Activated CD4-positive, alpha-beta memory T cell treated with anti-CD3 and anti-CD28 coated beads for 36 hours (primary cell): ENCODE results near the gene KLF16. TPM values are rescaled to one million over a fixed set of nuclear protein-coding genes. Genes with fewer than 3 reads are reported as not detected.

Experiments used
- CTCF ChIA-PET: fragments of 350-600 bp; sonication (Branson Sonifier 250); formaldehyde crosslinking; loops from one replicate; lab custom pipeline; 2021; ENCODE audit warnings: antibody characterized with exemption, inconsistent platforms; lab: Charles Lee
- POLR2A ChIA-PET: fragments of 350-600 bp; sonication (Branson Sonifier 250); formaldehyde crosslinking; loops from one replicate; lab custom pipeline; 2021; ENCODE audit warnings: antibody characterized with exemption; lab: Charles Lee
- DNase-seq: peaks from one replicate; pipeline ENCODE4 v3.0.0-alpha.2; 2020
- H3K27ac Mint-ChIP-seq: one replicate; pipeline ENCODE4 v1.8.0; 2021; ENCODE audit warnings: mixed read lengths
- H3K27me3 Mint-ChIP-seq: one replicate; pipeline ENCODE4 v1.8.0; 2021; ENCODE audit warnings: mixed read lengths
- H3K36me3 Mint-ChIP-seq: one replicate; pipeline ENCODE4 v1.8.0; 2021; ENCODE audit warnings: mixed read lengths
- H3K4me1 Mint-ChIP-seq: one replicate; pipeline ENCODE4 v1.8.0; 2021; ENCODE audit warnings: low read depth, mixed read lengths
- H3K4me3 Mint-ChIP-seq: one replicate; pipeline ENCODE4 v1.8.0; 2021; ENCODE audit warnings: mild to moderate bottlenecking, mixed read lengths
- H3K9me3 Mint-ChIP-seq: one replicate; pipeline ENCODE4 v1.8.0; 2021; ENCODE audit warnings: mixed read lengths
- intact Hi-C: fragments of 100-400 bp; cut with micrococcal nuclease; formaldehyde crosslinking; loops from one replicate; pipeline ENCODE4 v1.15.1; 2023
- total RNA-seq, 2 experiments: library from RNA; stranded (reverse); gene quantifications; one replicate each; pipeline ENCODE4 v1.2.3, GENCODE V29; 2021

Gene KLF16
- total RNA-seq, 2 experiments from 2014 or later = 23.3 to 24.2 TPM

DNA sequence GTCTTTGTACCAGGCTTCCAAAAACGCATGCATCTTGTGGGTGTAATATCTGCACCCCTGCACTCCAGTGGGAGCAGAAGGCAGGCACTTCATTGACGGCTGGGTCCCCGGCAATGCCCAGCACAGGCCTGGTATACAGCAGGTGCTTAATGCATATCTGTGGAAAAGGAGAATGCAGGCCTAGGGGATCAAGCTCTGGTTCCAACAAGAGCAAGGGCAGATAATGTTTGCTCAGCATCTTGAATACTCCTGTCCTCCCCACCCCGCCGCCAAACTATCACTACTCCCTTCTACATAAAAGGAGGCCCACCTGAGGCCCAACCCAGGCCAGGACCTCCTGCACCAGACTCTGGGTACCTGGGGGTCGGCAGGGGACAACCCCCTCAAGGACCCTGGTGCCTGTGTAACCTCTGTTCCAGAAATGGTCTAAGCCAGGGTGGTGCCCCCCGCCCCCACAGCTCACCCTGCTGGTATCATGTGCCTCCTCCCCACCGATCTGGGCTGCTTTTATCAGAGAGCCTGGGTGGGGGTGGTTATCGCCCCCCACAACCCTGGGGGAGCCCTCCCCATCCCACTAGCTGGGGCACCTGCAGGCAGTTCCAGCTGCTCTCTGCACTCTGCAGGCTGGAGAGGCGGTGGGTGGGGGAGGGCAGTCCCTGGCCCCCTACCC is 4.8 kb downstream of the KLF16 start:
- ChIA-PET CTCF (interaction anchor here (1.7 to 3.3 kb wide), 3 partner anchors 9 to 32 kb away, joined by 6 to 13 read pairs (median 9); no protein-coding TSS in a partner anchor), POLR2A (interaction anchor here (2.1 kb wide), 1 partner anchor 18 kb away, joined by 8 read pairs; no protein-coding TSS in a partner anchor)
- Mint-ChIP-seq H3K4me3 (no peak overlapping the region), H3K4me1 (peaks cover 45% of the 10 kb centered on the region), H3K27ac (peak overlapping the region; percentile 65), H3K36me3 (no peaks in the 10 kb centered on the region), H3K27me3 (no peaks in the 10 kb centered on the region), H3K9me3 (no peaks in the 10 kb centered on the region)
- intact Hi-C loops = no loop called here
- DNase-seq = no peak

DNA sequence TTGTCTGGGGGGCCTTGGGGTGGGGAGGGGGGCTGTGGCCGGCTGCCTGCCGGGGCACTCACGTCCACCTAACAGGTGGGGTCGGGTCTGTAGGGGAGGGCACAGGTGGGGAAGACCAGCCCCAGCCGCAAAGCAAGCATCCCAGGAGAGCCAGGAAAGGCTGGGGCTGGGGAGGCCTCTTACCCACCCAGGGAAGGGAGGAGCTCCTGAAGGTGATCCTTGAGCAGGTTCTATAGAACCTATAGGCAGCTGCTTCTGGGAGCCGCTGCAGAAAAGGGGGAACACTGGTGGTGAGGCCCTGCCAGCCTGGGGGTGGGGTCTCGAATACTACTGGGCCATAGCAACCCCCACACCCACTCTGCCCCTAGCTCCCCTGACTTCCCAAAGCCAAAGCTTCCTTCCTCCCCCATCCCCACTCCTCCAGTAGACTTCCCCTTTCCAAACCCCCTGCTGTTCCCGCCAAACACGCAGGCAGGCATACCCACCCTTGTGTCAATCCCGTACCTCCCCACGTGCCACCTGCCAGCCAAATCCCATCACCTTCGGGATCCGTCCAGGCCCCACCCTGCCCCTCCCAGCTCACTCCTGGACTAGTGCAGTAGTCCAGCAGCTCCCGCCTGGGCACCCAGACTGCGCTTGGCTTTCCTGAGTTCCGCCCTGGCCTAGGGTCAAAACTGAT is 5.6 kb downstream of the KLF16 start:
- peaks cover 4% of the 10 kb centered on the region for H3K36me3 Mint-ChIP-seq
- CTCF ChIA-PET = interaction anchor here (1.4 to 3.3 kb wide), 4 partner anchors 8 to 40 kb away, joined by 5 to 13 read pairs (median 8); no protein-coding TSS in a partner anchor
- POLR2A ChIA-PET = interaction anchor here (0.6 to 2.1 kb wide), 3 partner anchors 19 to 1175 kb away, joined by 3 to 8 read pairs (median 3); no protein-coding TSS in a partner anchor
- intact Hi-C loops = no loop called here
- peak overlapping the region; percentile 67 for H3K4me3 Mint-ChIP-seq
- no peaks in the 10 kb centered on the region for H3K9me3 Mint-ChIP-seq
- peaks cover 51% of the 10 kb centered on the region for H3K4me1 Mint-ChIP-seq
- peak overlapping the region; percentile 78 for H3K27ac Mint-ChIP-seq
- no peak for DNase-seq
- H3K27me3 Mint-ChIP-seq = no peaks in the 10 kb centered on the region

DNA sequence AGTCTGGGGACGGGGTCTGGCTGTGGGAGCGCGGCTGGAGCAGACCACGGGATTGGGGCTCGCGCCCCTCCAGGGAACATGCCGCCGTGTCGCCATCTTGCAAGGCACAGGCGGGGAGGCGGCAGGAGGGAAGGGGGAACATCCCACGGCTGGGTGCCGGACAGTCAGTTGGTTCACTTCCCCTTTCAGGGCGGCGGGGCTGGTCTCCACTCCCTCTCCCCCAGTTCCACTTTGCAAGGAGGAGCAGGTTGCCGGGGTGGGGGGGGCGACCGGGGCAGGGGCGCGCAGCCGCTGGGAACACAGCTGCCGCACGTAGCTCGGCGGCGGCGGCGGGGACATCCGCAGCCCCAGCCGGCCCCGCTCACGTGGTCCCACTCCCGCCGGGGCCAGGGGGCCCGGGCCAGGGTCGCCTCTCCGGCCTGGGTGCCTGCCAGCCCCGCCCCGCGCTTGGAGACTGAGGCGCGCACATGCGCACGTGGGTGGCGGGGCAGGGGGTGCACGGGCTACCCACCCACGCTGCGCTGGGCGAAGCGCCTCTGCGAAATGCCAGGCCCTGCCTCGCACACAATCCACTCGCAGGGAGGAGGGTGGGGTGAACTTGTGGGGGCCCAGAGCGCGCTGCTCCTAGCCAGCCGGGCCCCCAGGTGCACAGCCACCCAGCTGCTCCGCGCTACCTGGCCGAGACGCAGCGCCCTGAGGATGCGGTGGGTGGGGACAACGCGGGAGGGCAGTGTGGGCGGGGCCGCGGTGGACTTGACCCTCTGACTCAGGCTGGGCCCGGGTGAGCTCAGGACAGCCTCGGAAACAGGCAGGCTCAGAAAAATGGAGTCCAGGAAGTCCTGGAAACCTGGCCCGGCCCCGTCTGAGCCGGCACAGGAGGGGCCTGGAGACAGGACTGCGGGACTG is 6.4 kb downstream of the KLF16 start:
- Mint-ChIP-seq H3K4me1 (peaks cover 58% of the 10 kb centered on the region), H3K27ac (peak overlapping the region; percentile 91), H3K9me3 (no peaks in the 10 kb centered on the region), H3K27me3 (no peaks in the 10 kb centered on the region), H3K36me3 (peaks cover 4% of the 10 kb centered on the region), H3K4me3 (peak overlapping the region; percentile 80)
- ChIA-PET CTCF (interaction anchor here (1.4 to 3.3 kb wide), 4 partner anchors 18 to 41 kb away, joined by 5 to 13 read pairs (median 9); no protein-coding TSS in a partner anchor), POLR2A (interaction anchor here (1.3 to 2.1 kb wide), 3 partner anchors 19 to 46 kb away, joined by 3 to 8 read pairs (median 3); no protein-coding TSS in a partner anchor)
- peak; percentile 79 for DNase-seq
- intact Hi-C loops = no loop called here

- Mint-ChIP-seq H3K9me3 (no peaks in the 10 kb centered on the region), H3K27ac (peak overlapping the region; percentile 91), H3K36me3 (peaks cover 4% of the 10 kb centered on the region), H3K4me3 (peak overlapping the region; percentile 80), H3K4me1 (peaks cover 54% of the 10 kb centered on the region), H3K27me3 (no peaks in the 10 kb centered on the region)
- intact Hi-C loops = no loop called here
- CTCF ChIA-PET = interaction anchor here (2.2 to 3.3 kb wide), 4 partner anchors 9 to 30 kb away, joined by 9 to 14 read pairs (median 11); no protein-coding TSS in a partner anchor
- DNase-seq = peak; percentile 22
- POLR2A ChIA-PET = interaction anchor here (0.6 to 1.7 kb wide), 3 partner anchors 28 to 264 kb away, joined by 3 read pairs; partner anchors contain the start of gene MBD3
Measured at GRCh38 chr19:1856345-1856697, 7.1 kb downstream of the KLF16 start.

GRCh38 chr19:1855828-1856255 is 7.5 kb downstream of the KLF16 start:
- CTCF ChIA-PET = interaction anchor here (1.5 to 3.3 kb wide), 4 partner anchors 9 to 30 kb away, joined by 6 to 14 read pairs (median 9); no protein-coding TSS in a partner anchor
- H3K27me3 Mint-ChIP-seq = no peaks in the 10 kb centered on the region
- H3K4me1 Mint-ChIP-seq = peaks cover 52% of the 10 kb centered on the region
- POLR2A ChIA-PET = interaction anchor here (0.6 to 1.7 kb wide), 2 partner anchors 47 to 263 kb away, joined by 3 read pairs; partner anchors contain the start of gene MBD3
- peak overlapping the region; percentile 80 for H3K4me3 Mint-ChIP-seq
- no peaks in the 10 kb centered on the region for H3K9me3 Mint-ChIP-seq
- intact Hi-C loops = no loop called here
- H3K36me3 Mint-ChIP-seq = peaks cover 4% of the 10 kb centered on the region
- peak overlapping the region; percentile 91 for H3K27ac Mint-ChIP-seq
- DNase-seq = peak; percentile 71

- no peaks in the 10 kb centered on the region for H3K27me3 Mint-ChIP-seq
- ChIA-PET POLR2A (interaction anchor here (0.6 to 1.7 kb wide), 2 partner anchors 48 to 263 kb away, joined by 3 read pairs; partner anchors contain the start of gene MBD3), CTCF (interaction anchor here (1.5 to 3.0 kb wide), 3 partner anchors 10 to 29 kb away, joined by 6 to 14 read pairs (median 9); no protein-coding TSS in a partner anchor)
- intact Hi-C loops = no loop called here
- peaks cover 49% of the 10 kb centered on the region for H3K4me1 Mint-ChIP-seq
- H3K36me3 Mint-ChIP-seq = peaks cover 4% of the 10 kb centered on the region
- peak overlapping the region; percentile 91 for H3K27ac Mint-ChIP-seq
- peak; percentile 95 for DNase-seq
- no peaks in the 10 kb centered on the region for H3K9me3 Mint-ChIP-seq
- H3K4me3 Mint-ChIP-seq = peak overlapping the region; percentile 80
Measured at GRCh38 chr19:1855040-1855827, 8.1 kb downstream of the KLF16 start.

- H3K36me3 Mint-ChIP-seq = peaks cover 4% of the 10 kb centered on the region
- H3K4me3 Mint-ChIP-seq = peak overlapping the region; percentile 12
- no peaks in the 10 kb centered on the region for H3K27me3 Mint-ChIP-seq
- DNase-seq = no peak
- ChIA-PET POLR2A (no interaction called here), CTCF (interaction anchor here (1.5 to 3.0 kb wide), 3 partner anchors 10 to 28 kb away, joined by 6 to 14 read pairs (median 9); no protein-coding TSS in a partner anchor)
- H3K9me3 Mint-ChIP-seq = no peaks in the 10 kb centered on the region
- H3K27ac Mint-ChIP-seq = peak overlapping the region; percentile 91
- intact Hi-C loops = no loop called here
- H3K4me1 Mint-ChIP-seq = peaks cover 48% of the 10 kb centered on the region
Measured at GRCh38 chr19:1854542-1855039, 8.8 kb downstream of the KLF16 start.

DNA sequence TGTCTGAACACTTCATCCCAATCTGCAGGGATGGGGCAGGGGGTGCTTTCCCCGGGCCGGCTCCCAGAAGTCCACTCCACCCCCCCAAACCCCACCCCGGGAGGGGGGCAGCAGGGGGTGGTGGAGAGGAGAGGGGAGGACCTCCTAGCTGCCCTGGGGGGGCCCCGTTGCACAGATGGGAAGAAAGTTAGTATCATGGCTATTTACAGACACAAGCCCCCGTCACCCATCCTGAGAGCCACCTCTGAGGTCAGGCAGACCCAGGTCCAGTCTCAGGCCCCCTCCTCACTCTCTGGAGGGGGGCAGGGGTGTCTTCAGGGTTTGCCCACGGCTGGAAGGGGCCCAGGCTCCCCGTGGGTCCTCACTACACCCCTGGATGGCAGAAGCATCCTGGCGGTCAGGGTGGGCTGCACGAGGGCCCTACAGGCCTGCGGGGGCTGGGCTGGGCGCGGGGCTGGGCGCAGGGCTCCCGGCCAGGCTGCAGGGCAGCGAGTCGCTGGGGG is 9.3 kb downstream of the KLF16 start:
- Mint-ChIP-seq H3K4me1 (peaks cover 44% of the 10 kb centered on the region), H3K36me3 (peaks cover 4% of the 10 kb centered on the region), H3K4me3 (no peak overlapping the region), H3K9me3 (no peaks in the 10 kb centered on the region), H3K27me3 (no peaks in the 10 kb centered on the region), H3K27ac (no peak overlapping the region)
- intact Hi-C loops = no loop called here
- ChIA-PET POLR2A (no interaction called here), CTCF (interaction anchor here (0.6 to 3.0 kb wide), 5 partner anchors 11 to 285 kb away, joined by 3 to 14 read pairs (median 9); no protein-coding TSS in a partner anchor)
- DNase-seq = no peak

DNA sequence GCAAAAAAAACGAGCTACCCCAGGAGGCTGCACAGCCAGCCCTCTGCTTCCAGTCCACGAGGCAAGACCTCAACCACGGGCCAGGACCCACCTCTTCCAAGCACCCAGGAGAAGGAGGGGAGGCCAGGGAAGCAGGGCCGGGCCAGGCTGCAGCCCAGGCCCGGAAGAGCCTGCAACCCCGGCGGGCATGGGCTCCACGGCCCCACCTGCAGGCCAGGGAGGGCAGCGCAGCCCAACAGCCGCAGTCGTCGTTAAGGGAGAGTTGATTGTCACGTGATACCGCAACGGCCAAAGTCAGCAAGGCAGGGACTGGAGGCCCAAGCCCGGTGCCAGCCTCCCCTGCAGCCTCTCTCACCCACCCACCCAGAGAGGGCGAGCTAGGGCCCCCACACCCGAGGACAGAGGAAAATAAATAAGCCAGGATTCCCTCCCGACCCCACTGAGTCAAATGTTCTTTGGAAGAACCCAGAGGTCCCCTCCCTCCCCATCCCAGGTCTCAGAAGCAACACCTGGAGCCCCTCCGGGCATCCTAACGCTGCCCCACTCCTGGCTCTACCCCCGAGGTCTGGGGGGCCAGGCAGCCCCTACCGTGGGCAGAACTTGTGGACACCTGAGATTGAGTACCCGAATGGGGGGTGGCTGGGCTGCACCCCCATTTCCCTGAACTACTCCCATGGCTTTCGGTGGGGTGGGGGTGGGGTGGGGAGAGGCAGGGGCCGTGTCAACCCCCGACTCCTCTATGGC is 9.9 kb downstream of the KLF16 start:
- ChIA-PET POLR2A (no interaction called here), CTCF (interaction anchor here (0.6 to 2.8 kb wide), 4 partner anchors 15 to 284 kb away, joined by 3 to 14 read pairs (median 3); no protein-coding TSS in a partner anchor)
- peaks cover 44% of the 10 kb centered on the region for H3K4me1 Mint-ChIP-seq
- H3K36me3 Mint-ChIP-seq = peaks cover 4% of the 10 kb centered on the region
- no peaks in the 10 kb centered on the region for H3K27me3 Mint-ChIP-seq
- peak; percentile 93 for DNase-seq
- H3K9me3 Mint-ChIP-seq = no peaks in the 10 kb centered on the region
- intact Hi-C loops = no loop called here
- H3K27ac Mint-ChIP-seq = peak overlapping the region; percentile 80
- peak overlapping the region; percentile 32 for H3K4me3 Mint-ChIP-seq
